ENCODE results near the gene YBEY. TPM values are rescaled to one million over a fixed set of nuclear protein-coding genes. Genes with fewer than 3 reads are reported as not detected.

YBEY gene
- total and polyA plus RNA-seq, 2 of the 13 experiments (the other 11 are each of a cell fraction or from before 2014, with no cell fraction given) = 6.5 to 8.9 TPM

DNA sequence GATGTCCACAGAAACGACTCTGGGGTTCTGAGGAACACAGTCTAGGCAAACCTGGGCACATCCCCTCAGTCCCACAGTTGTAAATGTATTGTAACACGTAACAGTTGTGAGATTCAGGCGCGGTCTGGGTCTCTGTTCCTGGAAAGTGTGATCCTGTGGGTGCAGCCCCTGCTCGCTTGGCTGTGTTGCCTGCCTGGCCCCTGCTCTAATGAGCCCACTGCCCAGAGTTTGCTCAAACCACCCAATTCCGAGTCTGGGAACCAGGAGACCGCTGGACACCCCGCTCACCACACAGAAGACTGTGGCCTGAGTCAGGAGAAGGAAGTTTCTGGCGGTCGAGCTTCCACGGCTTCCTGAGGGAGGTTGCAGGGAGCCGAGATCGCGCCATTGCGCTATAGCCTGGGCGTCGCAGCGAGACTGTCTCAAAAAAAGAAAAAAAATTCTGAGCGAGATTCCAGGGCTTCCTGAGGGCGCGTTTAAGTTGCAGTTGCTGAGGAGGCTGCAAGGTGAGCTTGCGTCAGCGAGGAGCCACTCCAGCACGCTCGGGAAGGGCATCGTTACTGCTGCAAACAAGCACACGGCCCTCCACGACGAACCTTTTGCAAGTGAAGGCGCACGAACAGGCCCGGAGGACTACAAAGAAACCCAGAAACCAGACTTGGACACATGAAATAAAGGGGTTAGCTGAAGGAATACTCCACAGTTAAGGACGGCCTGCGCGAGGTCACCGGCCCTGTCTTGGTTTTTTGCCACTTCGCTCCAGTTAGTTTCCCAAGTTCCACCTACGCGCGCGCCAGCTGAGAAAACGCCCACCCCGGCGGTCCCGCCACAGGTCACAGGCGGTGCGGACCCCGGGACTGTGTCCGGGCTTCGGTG lies 36.4 kb downstream of the YBEY start (continued):
- no peak for TF ChIP-seq ZSCAN12 (CRISPR knock-in tag; IDR thresholded peaks at IDR 0.05)
- no peak for TF ChIP-seq ZNF607 (CRISPR knock-in tag; IDR thresholded peaks at IDR 0.05; ENCODE audit: borderline replicate concordance)
- no peak for TF ChIP-seq ZBTB38 (CRISPR knock-in tag; IDR thresholded peaks at IDR 0.05)
- TF ChIP-seq ZFP82 (CRISPR knock-in tag; IDR thresholded peaks at IDR 0.05; ENCODE audit: borderline replicate concordance) = no peak

DNA sequence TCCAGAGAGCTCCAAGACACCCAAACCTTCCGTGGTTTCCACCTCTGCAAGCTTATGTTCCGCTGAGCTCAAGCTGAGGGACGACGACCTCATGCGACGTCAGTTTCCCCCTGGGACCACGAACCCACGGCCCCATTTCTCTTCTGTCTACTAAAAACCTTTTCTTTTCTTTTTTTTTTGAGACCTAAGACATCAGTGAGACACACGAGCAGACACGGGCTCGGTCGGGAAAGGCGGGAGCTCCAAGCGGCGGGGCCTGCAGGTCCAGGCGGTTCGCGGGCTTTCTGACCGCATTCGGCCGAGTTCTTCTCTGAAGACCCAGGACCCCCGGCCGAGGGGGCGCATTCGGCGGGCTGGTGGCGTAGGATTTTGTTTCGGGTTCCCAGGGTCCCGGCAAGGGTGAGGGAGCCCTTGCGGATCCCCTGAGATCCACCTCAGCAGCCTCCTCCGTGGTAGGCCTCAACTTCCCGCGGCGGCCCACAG lies 37.1 kb downstream of the YBEY start:
- no peak overlapping the region for H2AFZ ChIP-seq (ENCODE audit: low read length)
- intact Hi-C loops (cut with micrococcal nuclease; ENCODE audit: unreplicated experiment) = loop anchor here (5.0 kb wide), 1 partner anchor 176 kb away; no protein-coding TSS in a partner anchor
- under 1% methylated on average over 21 of the region's 34 CpGs for WGBS (ENCODE audit: low lambda C conversion rate)
- 0 out of 2 replicates have a peak, but pooled peaks have one; percentile 33 for TF ChIP-seq ZFP41 (CRISPR knock-in tag; IDR thresholded peaks at IDR 0.05; ENCODE audit: borderline replicate concordance)
- TF ChIP-seq, protein P1, sequence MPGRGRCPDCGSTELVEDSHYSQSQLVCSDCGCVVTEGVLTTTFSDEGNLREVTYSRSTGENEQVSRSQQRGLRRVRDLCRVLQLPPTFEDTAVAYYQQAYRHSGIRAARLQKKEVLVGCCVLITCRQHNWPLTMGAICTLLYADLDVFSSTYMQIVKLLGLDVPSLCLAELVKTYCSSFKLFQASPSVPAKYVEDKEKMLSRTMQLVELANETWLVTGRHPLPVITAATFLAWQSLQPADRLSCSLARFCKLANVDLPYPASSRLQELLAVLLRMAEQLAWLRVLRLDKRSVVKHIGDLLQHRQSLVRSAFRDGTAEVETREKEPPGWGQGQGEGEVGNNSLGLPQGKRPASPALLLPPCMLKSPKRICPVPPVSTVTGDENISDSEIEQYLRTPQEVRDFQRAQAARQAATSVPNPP (CRISPR knock-in tag; IDR thresholded peaks at IDR 0.05) = 0 out of 2 replicates have a peak, but pooled peaks have one; percentile 7
- TF ChIP-seq, protein P2, sequence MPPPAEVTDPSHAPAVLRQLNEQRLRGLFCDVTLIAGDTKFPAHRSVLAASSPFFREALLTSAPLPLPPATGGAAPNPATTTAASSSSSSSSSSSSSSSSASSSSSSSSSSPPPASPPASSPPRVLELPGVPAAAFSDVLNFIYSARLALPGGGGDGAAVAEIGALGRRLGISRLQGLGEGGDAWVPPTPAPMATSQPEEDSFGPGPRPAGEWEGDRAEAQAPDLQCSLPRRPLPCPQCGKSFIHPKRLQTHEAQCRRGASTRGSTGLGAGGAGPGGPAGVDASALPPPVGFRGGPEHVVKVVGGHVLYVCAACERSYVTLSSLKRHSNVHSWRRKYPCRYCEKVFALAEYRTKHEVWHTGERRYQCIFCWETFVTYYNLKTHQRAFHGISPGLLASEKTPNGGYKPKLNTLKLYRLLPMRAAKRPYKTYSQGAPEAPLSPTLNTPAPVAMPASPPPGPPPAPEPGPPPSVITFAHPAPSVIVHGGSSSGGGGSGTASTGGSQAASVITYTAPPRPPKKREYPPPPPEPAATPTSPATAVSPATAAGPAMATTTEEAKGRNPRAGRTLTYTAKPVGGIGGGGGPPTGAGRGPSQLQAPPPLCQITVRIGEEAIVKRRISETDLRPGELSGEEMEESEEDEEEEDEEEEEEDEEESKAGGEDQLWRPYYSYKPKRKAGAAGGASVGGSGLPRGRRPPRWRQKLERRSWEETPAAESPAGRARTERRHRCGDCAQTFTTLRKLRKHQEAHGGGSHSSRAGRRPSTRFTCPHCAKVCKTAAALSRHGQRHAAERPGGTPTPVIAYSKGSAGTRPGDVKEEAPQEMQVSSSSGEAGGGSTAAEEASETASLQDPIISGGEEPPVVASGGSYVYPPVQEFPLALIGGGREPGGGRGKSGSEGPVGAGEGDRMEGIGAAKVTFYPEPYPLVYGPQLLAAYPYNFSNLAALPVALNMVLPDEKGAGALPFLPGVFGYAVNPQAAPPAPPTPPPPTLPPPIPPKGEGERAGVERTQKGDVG (CRISPR knock-in tag; IDR thresholded peaks at IDR 0.05; ENCODE audit: borderline replicate concordance) = no peak
- no peak for TF ChIP-seq IKZF1 (IDR thresholded peaks at IDR 0.05)
- TF ChIP-seq ZNF891 (CRISPR knock-in tag; IDR thresholded peaks at IDR 0.05) = peak; percentile 26; the same call in 1 of the 2 replicates
- TF ChIP-seq MAF1 (CRISPR knock-in tag; IDR thresholded peaks at IDR 0.05; ENCODE audit: borderline replicate concordance) = 0 out of 2 replicates have a peak, but pooled peaks have one; percentile 18
- TF ChIP-seq ZNF12 (CRISPR knock-in tag; IDR thresholded peaks at IDR 0.05) = no peak
- TF ChIP-seq ZNF234 (CRISPR knock-in tag; conservative IDR thresholded peaks at IDR 0.05) = 0 out of 2 replicates have a peak, but pooled peaks have one; percentile 35
- TF ChIP-seq, protein P3, sequence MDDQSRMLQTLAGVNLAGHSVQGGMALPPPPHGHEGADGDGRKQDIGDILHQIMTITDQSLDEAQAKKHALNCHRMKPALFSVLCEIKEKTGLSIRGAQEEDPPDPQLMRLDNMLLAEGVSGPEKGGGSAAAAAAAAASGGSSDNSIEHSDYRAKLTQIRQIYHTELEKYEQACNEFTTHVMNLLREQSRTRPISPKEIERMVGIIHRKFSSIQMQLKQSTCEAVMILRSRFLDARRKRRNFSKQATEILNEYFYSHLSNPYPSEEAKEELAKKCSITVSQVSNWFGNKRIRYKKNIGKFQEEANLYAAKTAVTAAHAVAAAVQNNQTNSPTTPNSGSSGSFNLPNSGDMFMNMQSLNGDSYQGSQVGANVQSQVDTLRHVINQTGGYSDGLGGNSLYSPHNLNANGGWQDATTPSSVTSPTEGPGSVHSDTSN (CRISPR knock-in tag; IDR thresholded peaks at IDR 0.05; ENCODE audit: borderline replicate concordance) = 0 out of 2 replicates have a peak, but pooled peaks have one; percentile 10
- no peak for TF ChIP-seq REXO4 (CRISPR knock-in tag; IDR thresholded peaks at IDR 0.05; ENCODE audit: borderline replicate concordance)
- TF ChIP-seq NKX3-1 (CRISPR knock-in tag; IDR thresholded peaks at IDR 0.05) = 0 out of 2 replicates have a peak, but pooled peaks have one; percentile 1
- TF ChIP-seq SP4 (CRISPR knock-in tag; IDR thresholded peaks at IDR 0.05) = no peak

More for the DNA sequence above, 37.1 kb downstream of the YBEY start:
- BruUV-seq (replicated peaks) = no TSS peak
- H3K36me3 ChIP-seq (replicated peaks in 1 of 2; ENCODE audit: control insufficient read depth in 1 of 2, insufficient read depth in 2 of 2, low read length in 2 of 2) = peaks cover 2 to 8% of the 10 kb centered on the region in 2 experiments; a peak in 2 of 5 replicates
- no peaks in the 10 kb centered on the region for H3K9me3 ChIP-seq (ENCODE audit: low read length)
- H3K27me3 ChIP-seq (ENCODE audit: control insufficient read depth in 1 of 2, insufficient read depth in 2 of 2, low read length in 2 of 2) = no peaks in the 10 kb centered on the region; a peak in 1 of 5 replicates
- ChIA-PET POLR2A (interaction anchor here (0.8 to 1.6 kb wide), 2 partner anchors 27 to 312 kb away, joined by 3 to 5 read pairs; partner anchors contain the start of gene PRMT2), CTCF (ENCODE audit: low intra/inter-chr PET ratio, low total read pairs) (no interaction called here)
- FAIRE-seq (no peak), DNase-seq (ENCODE audit: low spot score) (no peak), ATAC-seq (no peak)
- in situ Hi-C loops (cut with HindIII; ENCODE audit: extremely low pct_ligation_motif_present, low pct_unique_long_range_greater_than_20kb) = loop anchor here (5.0 kb wide), 1 partner anchor 36 kb away; the partner anchor contains the start of genes MCM3AP and YBEY
- peak overlapping the region; percentile 91 for H3K9ac ChIP-seq (ENCODE audit: insufficient read depth, low read depth, low read length)
- peak overlapping the region; percentile 92 for H3K4me2 ChIP-seq (ENCODE audit: low read depth, low read length)
- H3K79me2 ChIP-seq (ENCODE audit: insufficient read depth, low read length) = peaks cover 43% of the 10 kb centered on the region
- peaks cover 49% of the 10 kb centered on the region for H3K4me1 ChIP-seq (ENCODE audit: insufficient read depth, low read length)
- peak overlapping the region; percentile 85 to 97 (median 95) for H3K4me3 ChIP-seq (replicated peaks in 1 of 3; ENCODE audit: insufficient read depth in 1 of 3, low read depth in 2 of 3, low read length in 3 of 3)
- peak overlapping the region; percentile 83 for H3K27ac ChIP-seq (ENCODE audit: extremely low read length, insufficient read depth, low read length)
- H4K20me1 ChIP-seq (ENCODE audit: insufficient read depth, low read length) = no peaks in the 10 kb centered on the region
